Small intestine (tissue), 7 donors: Measurements from ENCODE around the gene PDE6A. TPM values are rescaled to one million over a fixed set of nuclear protein-coding genes. Genes with fewer than 3 reads are reported as not detected.

ENCODE experiments used
- DNase-seq, 2 donors: peaks; one replicate each; pipeline versions ENCODE4 v3.0.0 to v3.0.0-alpha.2; 2013
- FAIRE-seq: peaks from 2 replicates; lab custom pipeline; 2012; peaks lifted over from hg19 to GRCh38; lab: Jason Lieb, UNC
- H3K27ac ChIP-seq, 3 donors: one replicate each; pipeline ENCODE4 v1.5.1; 2013; ENCODE audit warnings: low read length in 2 of 3, mild to moderate bottlenecking in 2 of 3, control low read depth in 1 of 3, inconsistent platforms in 1 of 3, low read depth in 1 of 3, moderate library complexity in 1 of 3
- H3K27me3 ChIP-seq, 3 donors: one replicate each; pipeline ENCODE4 v1.6.1; 2013; ENCODE audit warnings: low read length in 3 of 3, inconsistent platforms in 1 of 3; ENCODE audit not compliant: control insufficient read depth in 3 of 3, insufficient read depth in 3 of 3
- H3K36me3 ChIP-seq, 3 donors: one replicate each; pipeline ENCODE4 v1.6.1; 2013; ENCODE audit warnings: low read length in 3 of 3, inconsistent platforms in 1 of 3, low read depth in 1 of 3, mild to moderate bottlenecking in 1 of 3, moderate library complexity in 1 of 3; ENCODE audit not compliant: control insufficient read depth in 3 of 3, insufficient read depth in 2 of 3
- H3K4me1 ChIP-seq, 3 donors: one replicate each; pipeline ENCODE4 v1.6.1; 2013; ENCODE audit warnings: low read length in 2 of 3, inconsistent platforms in 1 of 3, low read depth in 1 of 3, mild to moderate bottlenecking in 1 of 3, moderate library complexity in 1 of 3; ENCODE audit not compliant: control insufficient read depth in 3 of 3, insufficient read depth in 2 of 3
- H3K4me3 ChIP-seq, 3 donors: one replicate each; pipeline ENCODE4 v1.5.1; 2013; ENCODE audit warnings: low read length in 3 of 3, control low read depth in 1 of 3, inconsistent platforms in 1 of 3, low read depth in 1 of 3, mild to moderate bottlenecking in 1 of 3, moderate library complexity in 1 of 3
- H3K9me3 ChIP-seq, 2 donors: one replicate each; pipeline ENCODE4 v1.6.1; 2013; ENCODE audit warnings: low read depth in 1 of 2, low read length in 1 of 2; ENCODE audit not compliant: control insufficient read depth in 2 of 2, insufficient read depth in 1 of 2
- WGBS, 3 donors: extraction: QIAGEN DNeasy Blood & Tissue Kit; methylation state at CpG; one replicate each; pipeline ENCODE4 v1.1.7; 2013; 5-methylcytosine and 5-hydroxymethylcytosine counted together
- polyA plus RNA-seq, 4 donors: library from polyadenylated mRNA; stranded (reverse) in 3 of 4; unstranded in 1 of 4; fragments of 200-250 nt in 3 of 4; fragments of 120-200 nt in 1 of 4; gene quantifications; one replicate each; pipeline versions ENCODE4 v1.2.1 to v1.2.3, GENCODE V29; 2013
- donor health status: healthy with polysubstance abuse.
- donor health status: control.
- donor health status: control.
- donor health status: Bipolar disorder and iron deficiency.
- donor health status: healthy.

Gene PDE6A
- polyA plus RNA-seq, 4 donors: 0.03 to 1.3 TPM; not detected in 2

- peak overlapping the region in 2 of 3 donors; percentile 22 to 74 for H3K27ac ChIP-seq
- no peaks in the 10 kb centered on the region for H3K9me3 ChIP-seq
- H3K36me3 ChIP-seq: peaks cover 0 to 11% (median 0%) of the 10 kb centered on the region in 3 donors
- no peak overlapping the region for H3K4me3 ChIP-seq
- peaks cover 3 to 5% (median 5%) of the 10 kb centered on the region in 3 donors for H3K4me1 ChIP-seq
- DNase-seq: peak in 1 of 2 donors; percentile 96
- H3K27me3 ChIP-seq: no peaks in the 10 kb centered on the region
- WGBS, 3 donors: 22 to 39% (median 39%) methylated on average over 4 of the region's 4 CpGs
- FAIRE-seq: no peak
These were observed 87.1 kb downstream of the PDE6A start for GRCh38 chr5:149857499-149857898.

- Histone ChIP-seq H3K4me1 (peaks cover 3 to 5% (median 5%) of the 10 kb centered on the region in 3 donors), H3K9me3 (no peaks in the 10 kb centered on the region), H3K27ac (peak overlapping the region in 1 of 3 donors; percentile 40), H3K4me3 (no peak overlapping the region), H3K36me3 (peaks cover 0 to 13% (median 5%) of the 10 kb centered on the region in 3 donors), H3K27me3 (no peaks in the 10 kb centered on the region)
- no peak for FAIRE-seq
- WGBS, 3 donors: 63 to 78% (median 78%) methylated on average over 4 of the region's 4 CpGs
- DNase-seq: no peak
These were observed 89.2 kb downstream of the PDE6A start for GRCh38 chr5:149855366-149855765.

GRCh38 chr5:149854866-149855265 is 89.7 kb downstream of the PDE6A start:
- Histone ChIP-seq H3K27me3 (no peaks in the 10 kb centered on the region), H3K9me3 (no peaks in the 10 kb centered on the region), H3K4me3 (no peak overlapping the region), H3K4me1 (peaks cover 3 to 5% (median 5%) of the 10 kb centered on the region in 3 donors), H3K36me3 (peaks cover 0 to 13% (median 5%) of the 10 kb centered on the region in 3 donors), H3K27ac (no peak overlapping the region)
- 68 to 93% (median 82%) methylated on average over 3 of the region's 3 CpGs for WGBS, 3 donors
- DNase-seq: no peak
- FAIRE-seq: no peak

- DNase-seq (no peak), FAIRE-seq (no peak)
- H3K27me3 ChIP-seq: no peaks in the 10 kb centered on the region
- H3K4me1 ChIP-seq: peaks cover 3 to 5% (median 5%) of the 10 kb centered on the region in 3 donors
- no peaks in the 10 kb centered on the region for H3K9me3 ChIP-seq
- no peak overlapping the region for H3K27ac ChIP-seq
- 86 to 93% (median 93%) methylated on average over 3 of the region's 3 CpGs for WGBS, 3 donors
- peaks cover 0 to 17% (median 6%) of the 10 kb centered on the region in 3 donors for H3K36me3 ChIP-seq
- H3K4me3 ChIP-seq: no peak overlapping the region
These were observed 90.9 kb downstream of the PDE6A start for GRCh38 chr5:149853701-149854100.

- Histone ChIP-seq H3K4me3 (no peak overlapping the region), H3K36me3 (peaks cover 0 to 21% (median 10%) of the 10 kb centered on the region in 3 donors), H3K4me1 (peaks cover 3 to 5% (median 5%) of the 10 kb centered on the region in 3 donors), H3K27ac (no peak overlapping the region), H3K27me3 (no peaks in the 10 kb centered on the region), H3K9me3 (no peaks in the 10 kb centered on the region)
- DNase-seq: no peak
- no peak for FAIRE-seq
- 69 to 81% (median 70%) methylated on average over 4 of the region's 4 CpGs for WGBS, 3 donors
These were observed 91.3 kb downstream of the PDE6A start for GRCh38 chr5:149853331-149853648.

GRCh38 chr5:149852641-149853330 is 91.8 kb downstream of the PDE6A start:
- H3K9me3 ChIP-seq: no peaks in the 10 kb centered on the region
- no peaks in the 10 kb centered on the region for H3K27me3 ChIP-seq
- FAIRE-seq (no peak), DNase-seq (peak; percentile 70 to 73)
- H3K36me3 ChIP-seq: peaks cover 0 to 26% (median 11%) of the 10 kb centered on the region in 3 donors
- H3K4me3 ChIP-seq: no peak overlapping the region
- 50 to 52% (median 51%) methylated on average over 12 of the region's 12 CpGs for WGBS, 3 donors
- no peak overlapping the region for H3K27ac ChIP-seq
- peaks cover 3 to 5% (median 5%) of the 10 kb centered on the region in 3 donors for H3K4me1 ChIP-seq

- Histone ChIP-seq H3K4me3 (no peak overlapping the region), H3K27ac (no peak overlapping the region), H3K36me3 (peaks cover 0 to 35% (median 19%) of the 10 kb centered on the region in 3 donors), H3K9me3 (no peaks in the 10 kb centered on the region), H3K27me3 (no peaks in the 10 kb centered on the region), H3K4me1 (peaks cover 0 to 5% (median 3%) of the 10 kb centered on the region in 3 donors)
- no peak for FAIRE-seq
- no peak for DNase-seq
These were observed 93.4 kb downstream of the PDE6A start for GRCh38 chr5:149851211-149851610.

GRCh38 chr5:149849966-149850910 is 94.4 kb downstream of the PDE6A start:
- Histone ChIP-seq H3K27me3 (no peaks in the 10 kb centered on the region), H3K9me3 (no peaks in the 10 kb centered on the region), H3K27ac (no peak overlapping the region), H3K4me1 (peaks cover 0 to 5% (median 3%) of the 10 kb centered on the region in 3 donors), H3K4me3 (no peak overlapping the region), H3K36me3 (peaks cover 0 to 45% (median 28%) of the 10 kb centered on the region in 3 donors)
- DNase-seq: no peak
- 87 to 88% (median 88%) methylated on average over 20 of the region's 20 CpGs for WGBS, 3 donors
- FAIRE-seq: no peak
